DMS 273 (cell line): ENCODE results near the gene LGALS8.
"Not testable (repeated sequence)": the region's sequence is repeated elsewhere in the genome, so short reads cannot be mapped to it uniquely, and the experiment has no call there.

Experiments
- DNase-seq: peaks from one replicate; lab custom pipeline; 2025; ENCODE audit not compliant: unreplicated experiment; lab: John Stamatoyannopoulos, UW

LGALS8 gene

DNA sequence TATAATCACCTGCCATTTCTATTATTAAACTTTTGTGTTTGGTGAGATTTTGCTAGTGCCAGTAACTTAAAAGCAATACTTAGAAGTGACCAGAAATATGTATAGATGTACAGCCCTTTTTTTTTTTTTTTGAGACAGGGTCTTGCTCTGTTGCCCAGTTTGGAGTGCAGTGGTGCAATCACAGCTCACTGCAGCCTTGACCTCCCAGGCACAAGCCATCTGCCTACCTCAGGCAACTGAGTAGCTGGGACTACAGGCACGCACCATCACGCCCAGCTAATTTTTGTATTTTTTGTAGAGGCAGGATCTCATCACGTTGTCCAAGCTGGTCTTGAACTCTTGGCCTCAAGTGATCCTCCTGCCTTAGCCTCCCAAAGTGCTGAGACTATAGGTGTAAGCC, 56.6 kb downstream of the LGALS8 start:
- DNase-seq, result not testable (repeated sequence)

DNA sequence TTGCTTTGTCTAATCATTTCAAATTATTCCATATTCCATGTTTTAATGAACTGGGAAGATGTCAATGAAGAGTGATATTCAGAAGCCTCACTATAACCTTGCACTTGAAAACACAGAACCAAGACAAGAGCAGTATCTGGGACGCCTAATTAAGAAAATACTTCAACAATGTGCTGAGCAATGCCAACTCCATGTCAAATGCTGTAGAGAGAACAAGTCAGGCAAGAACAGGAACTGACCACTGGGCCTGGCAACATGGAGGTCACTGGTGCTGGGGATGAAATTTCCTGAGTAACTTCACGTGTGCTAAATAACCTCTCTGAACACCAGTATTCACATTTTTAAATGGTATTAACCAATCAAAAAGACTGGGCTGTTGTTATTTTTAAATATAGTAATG, 57.7 kb downstream of the LGALS8 start:
- DNase-seq, result no peak

DNA sequence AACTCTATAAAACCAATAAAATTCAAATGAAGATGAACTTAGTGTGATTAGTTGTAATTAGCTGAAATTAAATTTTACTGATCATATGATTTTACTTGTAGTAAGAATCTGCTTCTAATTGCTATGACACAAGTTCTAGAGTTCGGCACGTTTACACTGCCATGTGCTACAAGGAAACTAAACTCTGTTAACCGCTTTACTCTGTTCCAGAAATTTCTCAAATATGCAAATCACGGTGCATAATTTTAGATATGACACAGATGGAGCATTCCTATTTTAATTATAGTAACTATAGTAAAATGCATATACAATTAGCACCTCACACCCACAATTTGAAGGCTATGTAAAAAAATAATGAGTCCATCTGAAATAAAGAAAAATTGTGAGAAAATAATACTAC, 65.7 kb downstream of the LGALS8 start:
- no peak for DNase-seq

DNA sequence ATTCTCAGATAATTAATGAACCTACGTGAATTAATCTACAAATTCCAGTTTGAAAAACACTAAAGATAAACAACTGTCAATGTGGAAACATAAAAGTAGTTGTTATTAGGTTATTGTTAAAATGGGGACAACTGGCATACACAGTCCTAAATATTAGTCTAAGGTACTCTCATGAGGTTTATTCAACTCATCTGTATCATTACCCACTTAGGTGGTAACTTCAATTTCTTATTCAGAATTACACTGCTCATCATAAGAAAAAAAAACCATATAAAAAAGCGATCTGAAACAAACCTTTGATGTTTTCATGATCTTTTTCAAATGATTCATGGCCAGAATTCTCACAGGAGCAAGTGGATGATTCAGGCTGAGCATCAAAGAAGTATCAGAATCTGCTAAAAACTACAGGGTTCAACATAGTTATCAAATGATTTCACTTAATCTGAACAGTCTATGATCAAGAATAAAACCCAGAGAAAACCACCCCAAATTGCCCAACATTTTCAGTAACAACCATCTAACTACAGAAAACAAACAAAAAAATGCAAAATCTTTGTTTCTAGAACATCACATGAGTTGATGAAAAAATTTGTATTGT, 66.9 kb downstream of the LGALS8 start:
- DNase-seq, result no peak

DNA sequence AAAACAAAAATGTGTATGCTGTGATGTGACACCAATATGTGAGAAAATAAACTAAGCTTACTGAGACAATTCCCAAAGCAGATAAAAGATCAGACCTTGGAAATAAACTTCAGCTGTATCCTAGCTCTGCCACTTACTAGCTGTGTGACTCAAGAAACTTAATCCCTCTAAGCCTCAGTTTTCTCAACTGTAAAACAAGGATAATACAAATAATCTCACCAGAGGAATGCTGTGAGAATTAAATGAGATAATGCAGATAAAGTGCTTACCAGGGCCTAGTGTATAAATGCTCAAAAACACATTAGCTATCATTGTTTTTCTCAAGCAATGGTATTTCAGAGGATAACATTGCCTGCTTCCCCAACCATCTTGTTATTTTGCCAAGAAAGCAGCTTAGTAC, 78.4 kb downstream of the LGALS8 start:
- no peak for DNase-seq
